HG03521 (cell line): ENCODE measurements around the gene ZMYND8.

Experiments used
- ATAC-seq: cut with Tn5 transposase; IDR thresholded peaks from one replicate; pipeline ENCODE4 v1.9.1; 2021; ENCODE audit warnings: mild to moderate bottlenecking, moderate library complexity; ENCODE audit not compliant: unreplicated experiment

The ZMYND8 gene

GRCh38 chr20:47354714-47355488 is 1.6 kb downstream of the ZMYND8 start:
- ATAC-seq, result no peak

- ATAC-seq, result no peak
Observed at GRCh38 chr20:47354464-47354713, 2.1 kb downstream of the ZMYND8 start.

GRCh38 chr20:47353692-47354463 is 2.6 kb downstream of the ZMYND8 start:
- ATAC-seq, result no peak

- no peak for ATAC-seq
Observed at GRCh38 chr20:47353239-47353691, 3.2 kb downstream of the ZMYND8 start.

GRCh38 chr20:47352332-47353238 is 3.9 kb downstream of the ZMYND8 start:
- ATAC-seq, result no peak

GRCh38 chr20:47351643-47352331 is 4.7 kb downstream of the ZMYND8 start:
- ATAC-seq, result no peak

GRCh38 chr20:47350691-47351545 is 5.6 kb downstream of the ZMYND8 start:
- ATAC-seq, result no peak

GRCh38 chr20:47350181-47350550 is 6.3 kb downstream of the ZMYND8 start:
- ATAC-seq, result no peak

GRCh38 chr20:47349365-47350180 is 6.9 kb downstream of the ZMYND8 start:
- ATAC-seq, result no peak

GRCh38 chr20:47348539-47349142 is 7.9 kb downstream of the ZMYND8 start:
- ATAC-seq, result no peak

- ATAC-seq, result no peak
Observed at GRCh38 chr20:47347661-47348435, 8.7 kb downstream of the ZMYND8 start.

- ATAC-seq, result no peak
Observed at GRCh38 chr20:47346172-47346571, 10.3 kb downstream of the ZMYND8 start.

GRCh38 chr20:47345214-47345613 is 11.3 kb downstream of the ZMYND8 start:
- no peak for ATAC-seq

- ATAC-seq, result no peak
Observed at GRCh38 chr20:47343007-47343472, 13.5 kb downstream of the ZMYND8 start.

- no peak for ATAC-seq
Observed at GRCh38 chr20:47338131-47338628, 18.3 kb downstream of the ZMYND8 start.

GRCh38 chr20:47337413-47337812 is 19.1 kb downstream of the ZMYND8 start:
- ATAC-seq, result no peak

- no peak for ATAC-seq
Observed at GRCh38 chr20:47336129-47336754, 20.3 kb downstream of the ZMYND8 start.
